ENCODE results near the gene ULK3. TPM values are rescaled to one million over a fixed set of nuclear protein-coding genes. Genes with fewer than 3 reads are reported as not detected.

The ULK3 gene, protein sequence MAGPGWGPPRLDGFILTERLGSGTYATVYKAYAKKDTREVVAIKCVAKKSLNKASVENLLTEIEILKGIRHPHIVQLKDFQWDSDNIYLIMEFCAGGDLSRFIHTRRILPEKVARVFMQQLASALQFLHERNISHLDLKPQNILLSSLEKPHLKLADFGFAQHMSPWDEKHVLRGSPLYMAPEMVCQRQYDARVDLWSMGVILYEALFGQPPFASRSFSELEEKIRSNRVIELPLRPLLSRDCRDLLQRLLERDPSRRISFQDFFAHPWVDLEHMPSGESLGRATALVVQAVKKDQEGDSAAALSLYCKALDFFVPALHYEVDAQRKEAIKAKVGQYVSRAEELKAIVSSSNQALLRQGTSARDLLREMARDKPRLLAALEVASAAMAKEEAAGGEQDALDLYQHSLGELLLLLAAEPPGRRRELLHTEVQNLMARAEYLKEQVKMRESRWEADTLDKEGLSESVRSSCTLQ
- 72.3 TPM for total RNA-seq

DNA sequence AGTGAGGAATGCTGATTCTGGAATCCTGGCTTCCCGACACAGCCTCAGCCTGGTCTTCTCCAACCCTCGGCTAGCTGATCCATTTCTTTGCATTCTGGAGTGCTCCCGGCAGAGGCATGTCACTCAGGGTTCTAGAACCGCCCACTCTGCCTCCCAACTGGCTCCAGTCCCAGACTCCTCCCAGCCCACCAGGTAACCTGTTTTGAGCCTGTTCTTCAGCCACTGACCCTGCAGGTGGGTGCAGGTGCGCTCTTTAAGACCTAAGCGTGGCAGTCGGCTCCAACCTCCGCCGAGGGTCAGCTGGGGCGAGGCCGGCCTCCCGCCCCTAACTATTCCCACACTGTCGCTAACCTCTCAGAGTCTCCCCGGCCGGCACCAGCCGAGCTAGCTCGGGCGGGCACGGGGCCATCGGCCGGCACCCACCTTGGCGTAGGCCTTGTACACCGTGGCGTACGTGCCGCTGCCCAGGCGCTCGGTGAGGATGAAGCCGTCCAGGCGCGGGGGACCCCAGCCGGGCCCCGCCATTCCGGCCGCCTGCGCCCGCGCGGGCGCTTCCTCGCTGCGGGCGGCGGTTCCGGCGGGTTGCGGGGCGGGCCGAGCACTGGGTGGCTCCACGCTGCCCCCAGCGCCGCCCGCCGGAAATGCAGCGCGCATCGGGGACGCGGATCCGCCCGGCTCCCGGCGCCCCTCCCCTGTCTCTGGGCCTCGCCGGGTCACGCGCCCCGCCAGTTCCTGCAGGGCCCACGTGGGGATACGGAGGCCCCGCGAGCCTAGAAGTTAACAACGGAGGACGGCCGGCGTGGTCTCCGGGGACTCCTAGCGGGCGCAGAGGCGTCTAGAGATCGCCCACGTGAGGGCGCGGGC, at the start of gene ULK3:
TSS of gene ULK3 (minus strand) at position 576 of the 864 bp plus-strand sequence. CDS start at position 525, 51 bp downstream.

GRCh38 chr15:74889883-74890664, 47.1 kb upstream of the ULK3 start, which contains the start of gene MPI:
Gene MPI (plus strand): TSS chr15:74890042. CDS start chr15:74890074, 32 bp downstream.

GRCh38 chr15:74873036-74873755, 30.2 kb upstream of the ULK3 start, which contains the start of gene SCAMP2:
Gene SCAMP2 (minus strand): TSS chr15:74873365. CDS start chr15:74873255, 110 bp downstream.

DNA sequence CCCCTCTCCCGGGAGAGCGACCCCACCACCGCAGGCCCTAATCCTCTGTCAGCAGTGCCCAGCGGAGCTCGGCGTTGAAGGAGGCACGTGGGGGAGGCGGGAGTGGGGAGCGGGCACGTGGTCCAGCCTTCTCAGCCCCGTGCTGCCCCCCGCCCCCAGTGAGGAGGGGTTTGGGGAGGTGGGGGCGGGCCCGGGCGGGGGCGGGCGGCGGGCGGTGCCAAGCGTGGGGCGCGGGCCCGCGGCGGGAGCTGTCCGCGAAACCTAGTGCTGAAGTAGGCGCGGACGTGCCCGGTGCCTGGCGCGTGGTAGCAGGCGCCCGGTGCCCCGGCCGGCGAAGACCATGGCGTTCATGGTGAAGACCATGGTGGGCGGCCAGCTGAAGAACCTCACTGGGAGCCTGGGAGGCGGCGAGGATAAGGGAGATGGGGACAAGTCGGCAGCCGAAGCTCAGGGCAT, 16.6 kb downstream of the ULK3 start, which contains the start of gene CPLX3:
TSS of gene CPLX3 (plus strand) at position 264 of the 456 bp plus-strand sequence. CDS start at position 341, 77 bp downstream.

GRCh38 chr15:74812533-74812932, 30.4 kb downstream of the ULK3 start, which contains the start of gene LMAN1L:
Gene LMAN1L (plus strand): TSS chr15:74812835. CDS start chr15:74812855, 20 bp downstream.

Other genes with a start within 250 kb of the ULK3 start
- gene CLK3, start 227.3 kb downstream of the ULK3 start, total RNA-seq = 142 TPM
- gene EDC3, start 147.1 kb downstream of the ULK3 start, total RNA-seq = 27.1 TPM
- 0.55 TPM for gene CYP1A1, start 117.6 kb downstream of the ULK3 start, total RNA-seq
- not detected for gene CYP1A2, start 94.3 kb downstream of the ULK3 start, total RNA-seq
- gene CSK, start 61.1 kb downstream of the ULK3 start, total RNA-seq = 39.9 TPM
- 3.0 TPM for gene LMAN1L, start 30.3 kb downstream of the ULK3 start, total RNA-seq
- gene CPLX3, start 16.5 kb downstream of the ULK3 start, total RNA-seq = 42.8 TPM
- gene SCAMP2, start 30.2 kb upstream of the ULK3 start, total RNA-seq = 30.4 TPM
- gene MPI, start 46.9 kb upstream of the ULK3 start, total RNA-seq = 106 TPM
- gene FAM219B, start 63.7 kb upstream of the ULK3 start, total RNA-seq = 75.3 TPM
- gene COX5A, start 94.9 kb upstream of the ULK3 start, total RNA-seq = 56.7 TPM
- 4.2 TPM for gene RPP25, start 113.6 kb upstream of the ULK3 start, total RNA-seq
- gene SCAMP5, start 152.4 kb upstream of the ULK3 start, total RNA-seq = 34.9 TPM
- 23.6 TPM for gene PPCDC, start 180.4 kb upstream of the ULK3 start, total RNA-seq